ENCODE data around the gene TMEM39B.

TMEM39B gene

GRCh38 chr1:32068957-32069588, 3.7 kb upstream of the TMEM39B start:
- Histone ChIP-seq H3K4me1 (ENCODE audit: insufficient read depth, low read length, severe bottlenecking) (peaks cover 29% of the 10 kb centered on the region), H2AFZ (ENCODE audit: low read length) (no peak overlapping the region), H3K9ac (ENCODE audit: low read length) (no peak overlapping the region), H4K20me1 (ENCODE audit: insufficient read depth, low read length) (no peaks in the 10 kb centered on the region), H3K4me3 (ENCODE audit: low read depth, low read length, poor library complexity, severe bottlenecking) (no peak overlapping the region), H3K36me3 (ENCODE audit: insufficient read depth, low read length) (no peaks in the 10 kb centered on the region), H3K27me3 (ENCODE audit: insufficient read depth, low read length) (no peaks in the 10 kb centered on the region), H3K9me3 (ENCODE audit: low read length) (no peaks in the 10 kb centered on the region), H3K79me2 (ENCODE audit: insufficient read depth, low read length) (peaks cover 2% of the 10 kb centered on the region; the same call in 1 of the 2 replicates), H3K4me2 (ENCODE audit: low read length) (no peak overlapping the region), H3F3A (ENCODE audit: insufficient read depth, low read length) (peaks cover 5% of the 10 kb centered on the region; the same call in 1 of the 2 replicates), H3K9me2 (ENCODE audit: low read depth, low read length) (no peaks in the 10 kb centered on the region), H3K27ac (ENCODE audit: low read depth, low read length, poor library complexity, severe bottlenecking) (no peak overlapping the region)
- TF ChIP-seq CTCF (IDR thresholded peaks at IDR 0.05; ENCODE audit: low read length), result no peak
- no peak for TF ChIP-seq EZH2 (IDR thresholded peaks at IDR 0.05; ENCODE audit: borderline replicate concordance, low read length)

GRCh38 chr1:32071758-32072621, 749 bp upstream of the TMEM39B start:
- TF ChIP-seq CTCF (IDR thresholded peaks at IDR 0.05; ENCODE audit: low read length) (no peak), EZH2 (IDR thresholded peaks at IDR 0.05; ENCODE audit: borderline replicate concordance, low read length) (no peak)
- Histone ChIP-seq H3K9me2 (ENCODE audit: low read depth, low read length) (no peaks in the 10 kb centered on the region), H3K4me2 (ENCODE audit: low read length) (peak overlapping the region; percentile 80), H3K27ac (ENCODE audit: low read depth, low read length, poor library complexity, severe bottlenecking) (peak overlapping the region; percentile 48), H3F3A (ENCODE audit: insufficient read depth, low read length) (no peaks in the 10 kb centered on the region), H3K36me3 (ENCODE audit: insufficient read depth, low read length) (peaks cover 17% of the 10 kb centered on the region), H3K9me3 (ENCODE audit: low read length) (no peaks in the 10 kb centered on the region), H3K4me3 (ENCODE audit: low read depth, low read length, poor library complexity, severe bottlenecking) (peak overlapping the region; percentile 73), H3K27me3 (ENCODE audit: insufficient read depth, low read length) (no peaks in the 10 kb centered on the region), H4K20me1 (ENCODE audit: insufficient read depth, low read length) (no peaks in the 10 kb centered on the region), H2AFZ (ENCODE audit: low read length) (no peak overlapping the region), H3K4me1 (ENCODE audit: insufficient read depth, low read length, severe bottlenecking) (peaks cover 25% of the 10 kb centered on the region), H3K9ac (ENCODE audit: low read length) (peak overlapping the region; percentile 80), H3K79me2 (ENCODE audit: insufficient read depth, low read length) (peaks cover 7% of the 10 kb centered on the region; the same call in 1 of the 2 replicates)

- TF ChIP-seq CTCF (IDR thresholded peaks at IDR 0.05; ENCODE audit: low read length) (peak; percentile 34; the same call in 1 of the 2 replicates), EZH2 (IDR thresholded peaks at IDR 0.05; ENCODE audit: borderline replicate concordance, low read length) (no peak)
- peak overlapping the region; percentile 80 for H3K9ac ChIP-seq (ENCODE audit: low read length)
- H3F3A ChIP-seq (ENCODE audit: insufficient read depth, low read length), result no peaks in the 10 kb centered on the region
- H3K9me2 ChIP-seq (ENCODE audit: low read depth, low read length), result no peaks in the 10 kb centered on the region
- H3K79me2 ChIP-seq (ENCODE audit: insufficient read depth, low read length), result peaks cover 7% of the 10 kb centered on the region; the same call in 1 of the 2 replicates
- peak overlapping the region; percentile 80 for H3K27ac ChIP-seq (ENCODE audit: low read depth, low read length, poor library complexity, severe bottlenecking)
- no peak overlapping the region for H2AFZ ChIP-seq (ENCODE audit: low read length)
- no peaks in the 10 kb centered on the region for H4K20me1 ChIP-seq (ENCODE audit: insufficient read depth, low read length)
- peaks cover 17% of the 10 kb centered on the region for H3K4me1 ChIP-seq (ENCODE audit: insufficient read depth, low read length, severe bottlenecking)
- peak overlapping the region; percentile 80 for H3K4me2 ChIP-seq (ENCODE audit: low read length)
- H3K27me3 ChIP-seq (ENCODE audit: insufficient read depth, low read length), result no peaks in the 10 kb centered on the region
- no peaks in the 10 kb centered on the region for H3K9me3 ChIP-seq (ENCODE audit: low read length)
- peak overlapping the region; percentile 73 for H3K4me3 ChIP-seq (ENCODE audit: low read depth, low read length, poor library complexity, severe bottlenecking)
- peaks cover 32% of the 10 kb centered on the region for H3K36me3 ChIP-seq (ENCODE audit: insufficient read depth, low read length)
These were observed 825 bp downstream of the TMEM39B start for GRCh38 chr1:32073299-32074229.
